Forelimb muscle (tissue), 1 donor: Measurements from ENCODE around the gene DOCK2. TPM values are rescaled to one million over a fixed set of nuclear protein-coding genes. Genes with fewer than 3 reads are reported as not detected.

Source experiments
- DNase-seq: peaks from one replicate; pipeline ENCODE4 v3.0.0-alpha.2; 2013; ENCODE audit warnings: low read depth
- polyA plus RNA-seq: library from polyadenylated mRNA; unstranded; fragments of 120-200 nt; gene quantifications from one replicate; pipeline ENCODE4 v1.2.1, GENCODE V29; 2013; ENCODE audit not compliant: insufficient read length

Gene DOCK2
- polyA plus RNA-seq, 1 donor, result 2.6 TPM

DNA sequence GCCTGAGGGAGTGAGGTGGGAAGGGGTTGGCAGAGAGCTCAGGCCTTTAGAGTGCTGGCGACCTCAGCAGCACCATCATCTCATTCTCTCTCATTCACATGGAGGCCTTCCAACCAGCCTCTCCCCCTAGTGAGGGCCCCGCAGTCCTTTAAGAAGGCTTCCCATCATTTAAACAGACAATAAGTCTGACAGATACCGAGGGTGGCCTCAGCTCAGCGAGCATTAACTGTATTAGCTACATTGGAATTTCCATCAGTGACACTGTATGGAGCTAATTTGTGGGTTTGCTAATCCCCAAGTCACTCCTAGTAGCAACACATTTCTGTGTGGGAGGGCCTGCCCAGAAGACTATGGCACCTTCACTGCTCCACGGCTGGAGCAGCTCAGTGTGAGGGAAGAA lies 267.4 kb downstream of the DOCK2 start:
- no peak for DNase-seq

DNA sequence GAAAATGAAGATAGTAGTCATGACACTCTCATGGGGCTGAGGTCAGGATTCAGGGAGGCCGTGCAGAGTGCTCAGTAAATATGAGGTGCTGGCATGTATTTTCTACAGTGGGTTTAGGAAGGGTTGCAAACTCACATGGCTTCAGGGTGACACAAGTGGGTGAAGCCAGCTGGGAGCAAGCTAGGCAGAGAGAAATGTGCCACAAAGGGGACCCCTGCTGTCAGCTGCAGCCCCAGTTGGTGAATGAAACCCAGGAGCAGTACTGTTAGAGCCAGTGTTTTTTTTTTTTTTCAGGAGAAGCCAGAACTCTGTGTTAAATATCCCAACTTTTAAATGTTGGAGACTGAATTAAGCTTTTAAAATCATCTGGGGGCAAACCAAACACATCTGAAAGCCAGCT lies 267.9 kb downstream of the DOCK2 start:
- no peak for DNase-seq

- DNase-seq, result no peak
Observed at GRCh38 chr5:169906745-169907649, 269.9 kb downstream of the DOCK2 start.

GRCh38 chr5:169908864-169909263 lies 271.8 kb downstream of the DOCK2 start:
- DNase-seq, result no peak

DNA sequence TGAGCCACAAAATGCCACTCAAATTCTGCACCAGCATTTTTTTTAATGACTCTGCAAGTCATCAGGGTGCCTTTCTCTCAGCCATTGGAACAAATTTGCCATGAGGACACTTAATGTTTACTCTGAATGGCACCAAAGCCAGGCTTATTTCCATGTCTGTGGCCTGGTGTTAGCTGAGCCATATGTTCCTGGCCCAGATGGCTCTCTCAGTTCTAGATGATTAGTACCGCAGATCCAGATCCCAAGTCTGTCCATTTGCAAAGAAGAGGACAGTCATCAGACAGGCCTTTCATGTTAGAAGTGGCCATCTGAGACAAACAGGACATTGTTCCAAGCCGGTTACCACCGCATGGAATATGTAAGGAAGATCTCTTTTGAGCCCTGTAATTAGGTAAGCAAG lies 272.9 kb downstream of the DOCK2 start:
- no peak for DNase-seq

DNA sequence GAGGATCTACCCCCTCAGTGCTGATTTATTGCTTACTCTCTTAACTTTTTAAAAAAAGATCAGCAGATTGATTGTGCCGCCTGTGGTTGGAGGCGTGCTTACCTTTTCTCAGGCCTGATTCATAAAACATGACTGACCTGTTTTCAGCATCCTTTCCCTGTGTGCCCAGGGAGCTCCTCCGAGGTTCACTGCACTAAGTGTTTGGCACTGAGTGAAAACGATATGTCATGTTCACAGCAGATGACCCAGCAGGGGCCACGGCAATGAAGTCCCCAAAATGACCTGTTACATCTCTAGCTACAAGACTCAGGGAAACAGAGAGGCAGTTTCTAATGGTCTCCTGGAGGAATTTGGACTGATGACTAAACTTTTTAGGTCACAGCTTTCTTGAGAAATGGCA lies 273.3 kb downstream of the DOCK2 start:
- DNase-seq, result no peak

- DNase-seq, result no peak
Observed at GRCh38 chr5:169911448-169912212, 274.6 kb downstream of the DOCK2 start.

DNA sequence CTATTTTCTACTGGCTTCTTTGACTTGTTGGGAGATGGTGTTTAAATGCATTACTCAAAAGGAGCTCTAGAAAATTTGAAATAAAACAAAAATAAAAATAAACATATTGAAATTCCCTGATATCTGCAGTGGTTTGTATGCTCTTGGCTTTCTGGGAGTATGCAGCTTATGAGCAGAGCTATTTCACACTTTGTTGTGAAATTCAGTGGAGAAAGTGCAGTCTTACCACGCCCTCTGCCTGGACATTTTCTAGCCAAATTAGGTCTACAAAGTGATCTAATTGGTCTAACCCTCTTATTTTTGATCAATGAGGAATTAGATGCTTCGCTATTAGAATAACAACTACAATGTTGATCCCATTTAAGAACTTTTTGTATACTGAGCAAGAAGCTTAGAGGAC lies 276.4 kb downstream of the DOCK2 start:
- DNase-seq, result no peak

- DNase-seq, result no peak
Observed at GRCh38 chr5:169914766-169915165, 277.7 kb downstream of the DOCK2 start.

DNA sequence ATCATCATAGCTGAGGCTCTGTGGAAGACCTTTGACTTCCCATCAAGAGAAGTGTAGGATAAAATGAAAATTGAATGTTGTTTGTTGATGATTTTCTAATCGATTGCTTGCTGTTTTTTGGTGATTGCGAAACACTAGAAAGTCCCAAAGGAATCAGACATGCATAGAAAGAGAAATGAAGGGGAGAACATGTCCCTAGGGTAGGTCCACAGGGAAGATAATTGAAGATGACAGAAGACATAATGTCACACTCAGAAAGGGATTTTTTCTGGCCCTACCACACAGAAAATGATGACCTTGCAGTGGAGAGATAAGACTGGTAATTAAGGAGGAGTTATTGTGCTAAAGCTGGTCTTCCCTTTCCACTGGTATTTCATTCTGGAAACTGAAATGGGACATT lies 280.4 kb downstream of the DOCK2 start:
- no peak for DNase-seq

DNA sequence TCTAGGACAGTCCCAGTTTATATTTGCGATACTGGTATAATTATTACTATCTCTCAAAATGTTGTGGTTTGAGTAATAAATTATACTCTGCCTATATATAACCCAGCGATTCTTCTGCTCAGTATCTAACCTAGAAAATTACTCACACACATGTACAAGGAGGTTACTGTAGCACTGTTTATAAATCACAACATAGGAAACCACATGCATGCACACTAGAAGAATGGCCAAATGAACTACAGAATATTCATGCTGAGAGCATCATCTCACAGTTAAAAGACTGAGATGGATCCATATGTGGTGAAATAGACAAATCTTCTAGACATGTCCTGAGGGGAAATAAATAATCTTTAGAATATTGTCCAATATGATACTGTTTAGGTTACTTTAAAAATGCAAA lies 281.2 kb downstream of the DOCK2 start:
- DNase-seq, result no peak

GRCh38 chr5:169920474-169920873 lies 283.4 kb downstream of the DOCK2 start:
- DNase-seq, result no peak

DNA sequence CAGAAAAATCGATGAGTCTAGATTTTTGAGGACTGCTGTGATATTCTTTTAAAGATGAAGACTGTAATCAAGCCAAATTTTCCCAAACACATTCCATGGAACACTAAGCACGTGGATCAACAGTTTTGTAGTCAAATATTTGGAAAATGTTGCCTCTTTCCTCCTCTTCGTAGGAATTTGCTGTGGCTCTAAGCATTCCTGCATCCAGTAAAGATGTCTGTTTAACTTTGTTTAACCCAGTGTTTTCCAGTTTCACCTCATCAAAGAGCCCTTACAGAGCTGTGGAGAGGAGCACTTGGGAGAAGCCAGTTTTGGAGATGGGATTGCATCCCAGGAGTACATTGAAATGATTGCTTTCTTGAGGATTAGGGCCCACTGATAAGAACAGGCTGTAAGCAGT lies 284.3 kb downstream of the DOCK2 start:
- DNase-seq, result no peak

DNA sequence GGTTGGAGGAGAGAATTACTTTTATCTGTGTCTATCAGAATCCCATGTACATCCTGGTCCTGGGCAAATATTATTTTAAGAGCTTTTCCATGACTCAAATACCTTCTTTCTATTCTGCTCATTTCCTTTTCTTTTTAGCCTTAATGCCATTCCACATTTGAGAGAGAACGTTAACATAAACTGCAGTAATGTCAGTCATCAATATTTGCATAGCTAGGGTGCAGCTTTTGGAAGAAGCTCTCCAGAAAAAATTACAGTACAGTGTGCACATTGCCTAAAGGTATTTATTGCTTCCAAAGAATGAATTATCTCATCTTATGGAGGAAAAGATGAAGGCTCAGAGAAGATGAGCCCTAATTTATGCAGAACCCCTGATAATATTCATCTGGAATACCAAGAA lies 284.9 kb downstream of the DOCK2 start:
- DNase-seq, result no peak

DNA sequence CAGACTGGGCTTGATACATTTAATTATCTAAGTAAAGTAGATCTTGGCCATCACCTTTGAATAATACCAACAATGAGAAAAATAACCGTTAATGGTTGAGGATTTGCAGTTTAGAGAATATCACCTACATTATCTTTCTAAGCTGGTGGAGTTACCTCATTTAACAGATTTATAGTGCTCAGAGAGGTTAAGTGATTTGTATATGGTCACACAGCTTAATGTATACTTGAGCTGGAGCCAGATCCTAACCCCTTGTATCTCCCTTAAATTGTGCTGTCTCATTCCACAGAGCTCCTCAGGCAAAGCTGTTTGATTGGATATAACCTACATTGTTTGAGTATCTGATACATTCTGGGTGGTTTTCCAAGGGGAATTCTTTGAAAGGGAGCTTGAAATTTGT lies 285.4 kb downstream of the DOCK2 start:
- no peak for DNase-seq

- DNase-seq, result no peak
Observed at GRCh38 chr5:169923988-169924387, 286.9 kb downstream of the DOCK2 start.

- no peak for DNase-seq
Observed at GRCh38 chr5:169933127-169933526, 296.1 kb downstream of the DOCK2 start.

GRCh38 chr5:169933616-169934015 lies 296.5 kb downstream of the DOCK2 start:
- DNase-seq, result no peak

- no peak for DNase-seq
Observed at GRCh38 chr5:169934990-169935389, 297.9 kb downstream of the DOCK2 start.

DNA sequence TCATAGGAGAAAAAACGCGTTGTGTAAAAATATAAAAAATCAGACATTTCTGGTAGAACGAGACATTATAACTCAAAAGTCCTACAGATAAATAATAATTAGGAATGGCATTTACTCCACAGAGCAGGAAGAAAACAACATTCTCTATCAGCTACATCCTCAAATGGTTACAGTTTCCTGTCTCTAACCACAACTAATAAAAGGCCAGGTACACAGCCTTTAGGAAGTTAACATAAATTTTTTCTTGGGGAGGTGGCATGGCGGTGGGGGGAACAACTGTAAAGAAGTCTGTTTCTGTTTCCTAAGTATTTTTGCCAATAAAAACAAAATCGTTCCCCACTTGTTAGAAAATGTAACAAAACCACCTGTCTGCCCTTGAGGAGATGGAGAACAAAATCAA lies 298.7 kb downstream of the DOCK2 start:
- no peak for DNase-seq

DNA sequence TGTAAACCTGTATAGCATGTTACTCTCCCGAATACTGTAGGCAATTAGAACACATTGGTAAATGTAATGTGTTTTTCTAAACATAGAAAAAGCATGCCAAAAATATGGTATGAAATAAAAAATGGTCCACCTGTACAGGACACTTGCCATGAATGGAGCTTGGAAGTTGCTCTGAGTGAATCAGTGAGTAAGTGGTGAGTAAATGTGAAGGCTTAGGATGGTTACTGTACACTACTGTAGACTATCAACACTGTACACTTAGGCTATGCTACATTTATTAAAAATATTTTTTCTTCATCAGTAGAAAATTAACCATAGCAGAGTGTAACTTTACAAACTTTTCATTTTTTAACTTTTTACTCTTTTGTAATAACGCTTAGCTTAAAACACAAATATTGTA lies 301.4 kb downstream of the DOCK2 start:
- no peak for DNase-seq

- DNase-seq, result no peak
Observed at GRCh38 chr5:169939731-169940130, 302.7 kb downstream of the DOCK2 start.

GRCh38 chr5:169941542-169941941 lies 304.5 kb downstream of the DOCK2 start:
- DNase-seq, result no peak
